GM21786 (cell line): ENCODE data around the gene ACAD9.
"Not testable (repeated sequence)": the region's sequence is repeated elsewhere in the genome, so short reads cannot be mapped to it uniquely, and the experiment has no call there.

Experiments
- ATAC-seq: cut with Tn5 transposase; IDR thresholded peaks from one replicate; pipeline ENCODE4 v1.9.1; 2021; ENCODE audit not compliant: unreplicated experiment

Gene ACAD9

GRCh38 chr3:128879125-128879969 lies at the start of gene ACAD9:
TSS of gene ACAD9 (plus strand) at chr3:128879620. CDS start at chr3:128879692, 72 bp downstream.
- peak; percentile 81 for ATAC-seq

- ATAC-seq, result not testable (repeated sequence)
These were observed 49.3 kb upstream of the ACAD9 start for GRCh38 chr3:128829925-128830625.

- ATAC-seq, result not testable (repeated sequence)
These were observed 48.7 kb upstream of the ACAD9 start for GRCh38 chr3:128830762-128831161.

GRCh38 chr3:128832979-128833378 lies 46.4 kb upstream of the ACAD9 start:
- ATAC-seq, result not testable (repeated sequence)

- ATAC-seq, result no peak
These were observed 44.3 kb upstream of the ACAD9 start for GRCh38 chr3:128835096-128835495.

- no peak for ATAC-seq
These were observed 37.2 kb upstream of the ACAD9 start for GRCh38 chr3:128841926-128842920.

GRCh38 chr3:128844502-128844901 lies 34.9 kb upstream of the ACAD9 start:
- no peak for ATAC-seq

- no peak for ATAC-seq
These were observed 34.2 kb upstream of the ACAD9 start for GRCh38 chr3:128845119-128845777.

- ATAC-seq, result peak; percentile 75
These were observed 33.5 kb upstream of the ACAD9 start for GRCh38 chr3:128845778-128846485.

GRCh38 chr3:128846486-128846891 lies 32.9 kb upstream of the ACAD9 start:
- ATAC-seq, result no peak

GRCh38 chr3:128847666-128848370 lies 31.6 kb upstream of the ACAD9 start:
- ATAC-seq, result no peak

GRCh38 chr3:128848936-128849335 lies 30.5 kb upstream of the ACAD9 start:
- ATAC-seq, result no peak

GRCh38 chr3:128849911-128850455 lies 29.4 kb upstream of the ACAD9 start:
- no peak for ATAC-seq

- no peak for ATAC-seq
These were observed 28.9 kb upstream of the ACAD9 start for GRCh38 chr3:128850544-128850943.

- ATAC-seq, result no peak
These were observed 27.8 kb upstream of the ACAD9 start for GRCh38 chr3:128851601-128852000.

GRCh38 chr3:128853826-128854225 lies 25.6 kb upstream of the ACAD9 start:
- ATAC-seq, result no peak

GRCh38 chr3:128854475-128854874 lies 24.9 kb upstream of the ACAD9 start:
- ATAC-seq, result no peak

- no peak for ATAC-seq
These were observed 23.9 kb upstream of the ACAD9 start for GRCh38 chr3:128855569-128855968.

- ATAC-seq, result no peak
These were observed 21.3 kb upstream of the ACAD9 start for GRCh38 chr3:128858167-128858566.
